Loucy (cell line): ENCODE measurements around the gene STOM.

Source experiments
- EZH2phosphoT487 ChIP-seq: fragments of 200-600 bp; IDR thresholded peaks from 2 replicates; pipeline ENCODE4 v1.6.1; 2018; ENCODE audit warnings: antibody characterized with exemption, mild to moderate bottlenecking, moderate library complexity, borderline replicate concordance
- TF ChIP-seq, protein P1 (sequence below): fragments of 200-600 bp; sonication (generic); conservative IDR thresholded peaks from 2 replicates; pipeline ENCODE4 v1.5.1; 2014; ENCODE audit warnings: mild to moderate bottlenecking, antibody characterized with exemption, low read length

DNA sequence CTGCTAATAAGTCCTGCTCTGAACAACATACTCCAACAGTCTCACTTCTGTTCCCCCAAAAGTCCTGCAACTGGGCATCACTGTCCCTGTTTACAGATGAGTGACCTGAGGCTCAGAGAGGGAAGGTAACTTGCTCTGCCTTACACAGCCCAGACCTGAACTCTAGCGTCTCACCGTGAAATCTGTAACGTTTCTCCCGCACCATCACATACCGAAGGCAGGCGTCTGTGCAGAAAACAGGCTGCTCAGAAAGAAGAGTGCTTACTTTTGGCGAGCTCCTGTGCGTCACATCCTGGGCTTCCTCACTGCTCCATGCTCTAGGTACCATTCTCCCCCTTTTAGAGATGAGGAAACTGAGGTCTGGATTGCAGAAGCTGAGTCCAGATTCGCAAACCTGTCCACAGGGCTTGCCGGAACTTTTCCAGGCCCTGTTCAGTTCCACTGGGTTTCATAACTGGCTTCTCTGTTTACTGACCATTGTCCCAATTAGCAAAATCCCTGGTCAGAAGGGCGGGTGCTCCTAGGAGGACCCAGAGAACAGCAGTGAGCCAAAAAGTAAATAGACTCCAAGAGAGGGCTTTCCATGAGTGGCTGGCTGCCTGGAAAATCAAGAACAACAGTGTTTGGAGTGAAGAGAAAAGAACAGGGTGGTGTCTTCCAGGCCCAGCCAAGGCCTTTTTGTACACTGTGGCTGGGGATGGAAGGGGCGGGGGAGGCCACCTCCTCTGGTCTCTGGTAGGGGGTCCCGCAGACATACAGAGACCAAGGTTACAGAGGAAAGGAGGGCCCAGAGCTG lies 75.0 kb downstream of the STOM start:
- TF ChIP-seq, protein P1, sequence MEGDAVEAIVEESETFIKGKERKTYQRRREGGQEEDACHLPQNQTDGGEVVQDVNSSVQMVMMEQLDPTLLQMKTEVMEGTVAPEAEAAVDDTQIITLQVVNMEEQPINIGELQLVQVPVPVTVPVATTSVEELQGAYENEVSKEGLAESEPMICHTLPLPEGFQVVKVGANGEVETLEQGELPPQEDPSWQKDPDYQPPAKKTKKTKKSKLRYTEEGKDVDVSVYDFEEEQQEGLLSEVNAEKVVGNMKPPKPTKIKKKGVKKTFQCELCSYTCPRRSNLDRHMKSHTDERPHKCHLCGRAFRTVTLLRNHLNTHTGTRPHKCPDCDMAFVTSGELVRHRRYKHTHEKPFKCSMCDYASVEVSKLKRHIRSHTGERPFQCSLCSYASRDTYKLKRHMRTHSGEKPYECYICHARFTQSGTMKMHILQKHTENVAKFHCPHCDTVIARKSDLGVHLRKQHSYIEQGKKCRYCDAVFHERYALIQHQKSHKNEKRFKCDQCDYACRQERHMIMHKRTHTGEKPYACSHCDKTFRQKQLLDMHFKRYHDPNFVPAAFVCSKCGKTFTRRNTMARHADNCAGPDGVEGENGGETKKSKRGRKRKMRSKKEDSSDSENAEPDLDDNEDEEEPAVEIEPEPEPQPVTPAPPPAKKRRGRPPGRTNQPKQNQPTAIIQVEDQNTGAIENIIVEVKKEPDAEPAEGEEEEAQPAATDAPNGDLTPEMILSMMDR: no peak
- no peak for TF ChIP-seq EZH2phosphoT487
